ENCODE data around the gene PIM1. TPM values are rescaled to one million over a fixed set of nuclear protein-coding genes. Genes with fewer than 3 reads are reported as not detected.

The PIM1 gene
- total and polyA plus RNA-seq, 9 of the 15 experiments (the other 6 are each of a cell fraction or from before 2014, with no cell fraction given): 19.0 to 789 (median 212) TPM

DNA sequence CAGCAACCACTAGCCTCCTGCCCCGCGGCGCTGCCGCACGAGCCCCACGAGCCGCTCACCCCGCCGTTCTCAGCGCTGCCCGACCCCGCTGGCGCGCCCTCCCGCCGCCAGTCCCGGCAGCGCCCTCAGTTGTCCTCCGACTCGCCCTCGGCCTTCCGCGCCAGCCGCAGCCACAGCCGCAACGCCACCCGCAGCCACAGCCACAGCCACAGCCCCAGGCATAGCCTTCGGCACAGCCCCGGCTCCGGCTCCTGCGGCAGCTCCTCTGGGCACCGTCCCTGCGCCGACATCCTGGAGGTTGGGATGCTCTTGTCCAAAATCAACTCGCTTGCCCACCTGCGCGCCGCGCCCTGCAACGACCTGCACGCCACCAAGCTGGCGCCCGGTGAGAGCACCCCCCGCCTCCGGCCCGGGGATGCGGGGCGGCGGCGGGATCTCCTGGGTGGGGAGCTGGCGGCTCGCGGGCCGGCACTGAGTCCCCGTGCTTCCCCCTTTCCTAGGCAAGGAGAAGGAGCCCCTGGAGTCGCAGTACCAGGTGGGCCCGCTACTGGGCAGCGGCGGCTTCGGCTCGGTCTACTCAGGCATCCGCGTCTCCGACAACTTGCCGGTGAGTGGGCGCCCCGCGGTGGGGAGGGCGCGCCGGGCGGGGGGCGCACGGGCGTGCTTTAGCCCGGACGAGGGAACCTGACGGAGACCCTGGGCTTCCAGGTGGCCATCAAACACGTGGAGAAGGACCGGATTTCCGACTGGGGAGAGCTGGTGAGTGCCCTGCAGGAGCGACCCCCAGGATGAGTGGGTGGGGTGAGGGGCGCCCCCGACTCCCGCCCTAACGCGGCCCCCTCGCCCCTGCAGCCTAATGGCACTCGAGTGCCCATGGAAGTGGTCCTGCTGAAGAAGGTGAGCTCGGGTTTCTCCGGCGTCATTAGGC, 585 bp downstream of the PIM1 start (continued):
- no peak for TF ChIP-seq ZNF407 (IDR thresholded peaks at IDR 0.05; ENCODE audit: low read depth)
- peak; percentile 63; the same call in 1 of the 2 replicates for TF ChIP-seq KLF1 (tag; IDR thresholded peaks at IDR 0.05)
- no peak for TF ChIP-seq JUNB (CRISPR knock-in tag; conservative IDR thresholded peaks at IDR 0.05)
- TF ChIP-seq, protein P1, sequence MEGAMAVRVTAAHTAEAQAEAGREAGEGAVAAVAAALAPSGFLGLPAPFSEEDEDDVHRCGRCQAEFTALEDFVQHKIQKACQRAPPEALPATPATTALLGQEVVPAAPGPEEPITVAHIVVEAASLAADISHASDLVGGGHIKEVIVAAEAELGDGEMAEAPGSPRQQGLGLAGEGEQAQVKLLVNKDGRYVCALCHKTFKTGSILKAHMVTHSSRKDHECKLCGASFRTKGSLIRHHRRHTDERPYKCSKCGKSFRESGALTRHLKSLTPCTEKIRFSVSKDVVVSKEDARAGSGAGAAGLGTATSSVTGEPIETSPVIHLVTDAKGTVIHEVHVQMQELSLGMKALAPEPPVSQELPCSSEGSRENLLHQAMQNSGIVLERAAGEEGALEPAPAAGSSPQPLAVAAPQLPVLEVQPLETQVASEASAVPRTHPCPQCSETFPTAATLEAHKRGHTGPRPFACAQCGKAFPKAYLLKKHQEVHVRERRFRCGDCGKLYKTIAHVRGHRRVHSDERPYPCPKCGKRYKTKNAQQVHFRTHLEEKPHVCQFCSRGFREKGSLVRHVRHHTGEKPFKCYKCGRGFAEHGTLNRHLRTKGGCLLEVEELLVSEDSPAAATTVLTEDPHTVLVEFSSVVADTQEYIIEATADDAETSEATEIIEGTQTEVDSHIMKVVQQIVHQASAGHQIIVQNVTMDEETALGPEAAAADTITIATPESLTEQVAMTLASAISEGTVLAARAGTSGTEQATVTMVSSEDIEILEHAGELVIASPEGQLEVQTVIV (CRISPR knock-in tag; IDR thresholded peaks at IDR 0.05; ENCODE audit: borderline replicate concordance): no peak
- no peak for TF ChIP-seq MED1 (CRISPR knock-in tag; IDR thresholded peaks at IDR 0.05; ENCODE audit: borderline replicate concordance)
- peak; percentile 74 for TF ChIP-seq POLR2A (conservative IDR thresholded peaks at IDR 0.05)
- TF ChIP-seq, protein P2, sequence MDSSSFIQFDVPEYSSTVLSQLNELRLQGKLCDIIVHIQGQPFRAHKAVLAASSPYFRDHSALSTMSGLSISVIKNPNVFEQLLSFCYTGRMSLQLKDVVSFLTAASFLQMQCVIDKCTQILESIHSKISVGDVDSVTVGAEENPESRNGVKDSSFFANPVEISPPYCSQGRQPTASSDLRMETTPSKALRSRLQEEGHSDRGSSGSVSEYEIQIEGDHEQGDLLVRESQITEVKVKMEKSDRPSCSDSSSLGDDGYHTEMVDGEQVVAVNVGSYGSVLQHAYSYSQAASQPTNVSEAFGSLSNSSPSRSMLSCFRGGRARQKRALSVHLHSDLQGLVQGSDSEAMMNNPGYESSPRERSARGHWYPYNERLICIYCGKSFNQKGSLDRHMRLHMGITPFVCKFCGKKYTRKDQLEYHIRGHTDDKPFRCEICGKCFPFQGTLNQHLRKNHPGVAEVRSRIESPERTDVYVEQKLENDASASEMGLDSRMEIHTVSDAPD (CRISPR knock-in tag; IDR thresholded peaks at IDR 0.05): peak; percentile 89
- TF ChIP-seq NFXL1 (CRISPR knock-in tag; IDR thresholded peaks at IDR 0.05): no peak
- TF ChIP-seq GABPA (tag; conservative IDR thresholded peaks at IDR 0.05; ENCODE audit: low read depth): no peak
- TF ChIP-seq FIP1L1 (IDR thresholded peaks at IDR 0.05; ENCODE audit: low read depth, low read length, poor library complexity, severe bottlenecking): peak; percentile 29
- no peak for TF ChIP-seq PTBP1 (IDR thresholded peaks at IDR 0.05; ENCODE audit: low read depth, low read length)
- no peak for TF ChIP-seq TAL1 (IDR thresholded peaks at IDR 0.05)
- TF ChIP-seq USF2 (CRISPR knock-in tag; IDR thresholded peaks at IDR 0.05): no peak
- TF ChIP-seq POLR2B (IDR thresholded peaks at IDR 0.05; ENCODE audit: low read depth, partially characterized antibody): peak; percentile 44
- no peak for TF ChIP-seq EHMT2 (IDR thresholded peaks at IDR 0.05)
